HEK293 (cell line): ENCODE measurements around the gene HOXA4.
A peak's percentile ranks its signal among the peaks of the same experiment; 100 is the strongest.

ENCODE experiments used
- GFI1B ChIP-seq: fragments of 450-650 bp; formaldehyde crosslinking; IDR thresholded peaks from 2 replicates; pipeline ENCODE4 v1.5.1; 2016; ENCODE audit warnings: missing biosample characterization, missing genetic modification characterization
- GLI4 ChIP-seq: fragments of 450-650 bp; formaldehyde crosslinking; IDR thresholded peaks from 2 replicates; pipeline ENCODE4 v1.5.1; 2016; ENCODE audit warnings: missing biosample characterization, missing genetic modification characterization
- MYNN ChIP-seq: fragments of 450-650 bp; formaldehyde crosslinking; IDR thresholded peaks from 2 replicates; pipeline ENCODE4 v1.5.1; 2016; ENCODE audit warnings: missing biosample characterization, missing genetic modification characterization, borderline replicate concordance
- MZF1 ChIP-seq: fragments of 450-650 bp; formaldehyde crosslinking; IDR thresholded peaks from 2 replicates; pipeline ENCODE4 v1.5.1; 2017; ENCODE audit warnings: missing biosample characterization, missing genetic modification characterization, borderline replicate concordance
- SALL2 ChIP-seq: fragments of 450-650 bp; formaldehyde crosslinking; IDR thresholded peaks from 2 replicates; pipeline ENCODE4 v1.5.0; 2017; ENCODE audit warnings: missing biosample characterization, mild to moderate bottlenecking, missing genetic modification characterization, borderline replicate concordance
- SCRT2 ChIP-seq: fragments of 450-650 bp; formaldehyde crosslinking; IDR thresholded peaks from 2 replicates; pipeline ENCODE4 v1.5.1; 2016; ENCODE audit warnings: missing biosample characterization, missing genetic modification characterization
- ZNF114 ChIP-seq: fragments of 450-650 bp; formaldehyde crosslinking; IDR thresholded peaks from 2 replicates; pipeline ENCODE4 v1.5.0; 2017; ENCODE audit warnings: missing biosample characterization, missing genetic modification characterization
- ZNF121 ChIP-seq: fragments of 450-650 bp; formaldehyde crosslinking; IDR thresholded peaks from 2 replicates; pipeline ENCODE4 v1.5.1; 2016; ENCODE audit warnings: missing biosample characterization, missing genetic modification characterization
- ZNF133 ChIP-seq: fragments of 450-650 bp; formaldehyde crosslinking; IDR thresholded peaks from 2 replicates; pipeline ENCODE4 v1.5.1; 2016; ENCODE audit warnings: missing biosample characterization, missing genetic modification characterization
- ZNF214 ChIP-seq: fragments of 450-650 bp; formaldehyde crosslinking; IDR thresholded peaks from 2 replicates; pipeline ENCODE4 v1.5.1; 2017; ENCODE audit warnings: missing biosample characterization, mild to moderate bottlenecking, missing genetic modification characterization, borderline replicate concordance
- ZNF221 ChIP-seq: fragments of 450-650 bp; formaldehyde crosslinking; IDR thresholded peaks from 2 replicates; pipeline ENCODE4 v1.5.1; 2017; ENCODE audit warnings: missing biosample characterization, missing genetic modification characterization, borderline replicate concordance
- ZNF248 ChIP-seq: fragments of 450-650 bp; formaldehyde crosslinking; IDR thresholded peaks from 2 replicates; pipeline ENCODE4 v1.5.1; 2017; ENCODE audit warnings: missing biosample characterization, missing genetic modification characterization
- ZNF394 ChIP-seq: fragments of 450-650 bp; formaldehyde crosslinking; IDR thresholded peaks from 2 replicates; pipeline ENCODE4 v1.5.1; 2016; ENCODE audit warnings: missing biosample characterization, missing genetic modification characterization, mild to moderate bottlenecking, moderate library complexity, borderline replicate concordance
- ZNF426 ChIP-seq: fragments of 450-650 bp; formaldehyde crosslinking; IDR thresholded peaks from 2 replicates; pipeline ENCODE4 v1.5.1; 2017; ENCODE audit warnings: missing biosample characterization, missing genetic modification characterization, mild to moderate bottlenecking, inconsistent platforms, moderate library complexity
- ZNF433 ChIP-seq: fragments of 450-650 bp; formaldehyde crosslinking; IDR thresholded peaks from 2 replicates; pipeline ENCODE4 v1.5.1; 2016; ENCODE audit warnings: missing biosample characterization, missing genetic modification characterization, low read depth
- ZNF473 ChIP-seq: fragments of 450-650 bp; formaldehyde crosslinking; IDR thresholded peaks from 2 replicates; pipeline ENCODE4 v1.5.1; 2017; ENCODE audit warnings: missing biosample characterization, missing genetic modification characterization
- ZNF514 ChIP-seq: fragments of 450-650 bp; formaldehyde crosslinking; IDR thresholded peaks from 2 replicates; pipeline ENCODE4 v1.5.1; 2016; ENCODE audit warnings: missing biosample characterization, missing genetic modification characterization
- ZNF548 ChIP-seq: fragments of 450-650 bp; formaldehyde crosslinking; IDR thresholded peaks from 2 replicates; pipeline ENCODE4 v1.5.1; 2016; ENCODE audit warnings: missing biosample characterization, missing genetic modification characterization
- ZNF585B ChIP-seq: fragments of 450-650 bp; formaldehyde crosslinking; IDR thresholded peaks from 2 replicates; pipeline ENCODE4 v1.5.1; 2016; ENCODE audit warnings: missing biosample characterization, missing genetic modification characterization
- ZNF600 ChIP-seq: fragments of 450-650 bp; formaldehyde crosslinking; IDR thresholded peaks from 2 replicates; pipeline ENCODE4 v1.5.1; 2016; ENCODE audit warnings: missing biosample characterization, missing genetic modification characterization
- ZNF623 ChIP-seq: fragments of 450-650 bp; formaldehyde crosslinking; IDR thresholded peaks from 2 replicates; pipeline ENCODE4 v1.5.1; 2016; ENCODE audit warnings: missing biosample characterization, missing genetic modification characterization
- ZNF629 ChIP-seq: fragments of 450-650 bp; formaldehyde crosslinking; IDR thresholded peaks from 2 replicates; pipeline ENCODE4 v1.5.1; 2017; ENCODE audit warnings: missing biosample characterization, missing genetic modification characterization
- ZNF76 ChIP-seq: fragments of 450-650 bp; formaldehyde crosslinking; IDR thresholded peaks from 2 replicates; pipeline ENCODE4; 2016; ENCODE audit warnings: low read depth, missing biosample characterization, missing genetic modification characterization, borderline replicate concordance
- ZNF776 ChIP-seq: fragments of 450-650 bp; formaldehyde crosslinking; IDR thresholded peaks from 2 replicates; pipeline ENCODE4 v1.5.0; 2017; ENCODE audit warnings: missing biosample characterization, missing genetic modification characterization, borderline replicate concordance
- ZNF791 ChIP-seq: fragments of 450-650 bp; formaldehyde crosslinking; IDR thresholded peaks from 2 replicates; pipeline ENCODE4 v1.5.1; 2016; ENCODE audit warnings: missing biosample characterization, missing genetic modification characterization
- TF ChIP-seq, protein P1 (sequence below): fragments of 450-650 bp; formaldehyde crosslinking; IDR thresholded peaks from 2 replicates; pipeline ENCODE4 v1.5.1; 2016; ENCODE audit warnings: missing biosample characterization, missing genetic modification characterization
- TF ChIP-seq, protein P2 (sequence below): fragments of 450-650 bp; formaldehyde crosslinking; IDR thresholded peaks from 2 replicates; pipeline ENCODE4 v1.5.1; 2016; ENCODE audit warnings: missing biosample characterization, missing genetic modification characterization
- TF ChIP-seq, protein P3 (sequence below): fragments of 450-650 bp; formaldehyde crosslinking; conservative IDR thresholded peaks from 2 replicates; pipeline ENCODE4 v1.5.1; 2016; ENCODE audit warnings: low read depth, missing biosample characterization, missing genetic modification characterization
- TF ChIP-seq, protein P4 (sequence below): fragments of 450-650 bp; formaldehyde crosslinking; IDR thresholded peaks from 2 replicates; pipeline ENCODE4 v1.5.1; 2016; ENCODE audit warnings: missing biosample characterization, missing genetic modification characterization

Gene HOXA4

DNA sequence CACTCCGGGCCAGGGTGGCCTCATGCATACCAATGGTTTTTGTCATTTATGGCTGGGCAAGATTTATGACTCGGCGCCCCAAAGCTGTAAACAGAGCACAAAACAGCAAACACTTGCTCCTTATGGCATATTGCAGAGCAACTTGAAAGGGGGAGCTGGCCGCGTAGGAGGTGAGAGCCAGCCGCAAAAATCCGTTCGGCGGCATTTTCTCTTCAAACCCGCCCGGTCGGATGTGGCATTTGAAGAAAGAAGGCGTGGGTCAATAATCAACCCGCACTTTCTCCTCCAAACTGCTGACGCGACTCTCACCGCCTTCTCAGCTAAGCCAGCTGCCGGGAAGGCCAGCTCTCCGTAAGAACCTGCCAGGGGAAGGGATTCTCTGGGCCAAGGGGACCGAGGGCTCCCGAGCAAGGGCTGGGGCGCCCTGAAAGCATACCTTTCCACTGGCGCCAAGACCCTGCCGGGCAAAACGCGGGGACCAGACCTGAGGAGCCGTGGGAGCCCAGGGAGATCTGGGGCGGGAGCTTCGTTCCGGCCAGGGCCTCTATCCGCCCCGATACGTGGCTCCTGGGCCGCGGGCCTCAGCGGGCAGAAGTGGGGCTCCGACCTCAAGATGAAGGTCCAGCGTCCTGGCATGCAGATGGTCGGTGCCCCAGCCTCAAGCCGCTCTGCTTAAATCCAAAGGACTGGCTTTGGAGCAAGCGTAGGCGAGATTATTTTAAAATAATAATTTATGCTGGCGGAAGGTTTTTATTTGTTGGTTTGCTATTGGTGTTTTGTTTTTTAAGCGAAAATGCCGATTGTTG, 15.1 kb downstream of the HOXA4 start (continued):
- TF ChIP-seq ZNF221, result no peak
- TF ChIP-seq, protein P1, sequence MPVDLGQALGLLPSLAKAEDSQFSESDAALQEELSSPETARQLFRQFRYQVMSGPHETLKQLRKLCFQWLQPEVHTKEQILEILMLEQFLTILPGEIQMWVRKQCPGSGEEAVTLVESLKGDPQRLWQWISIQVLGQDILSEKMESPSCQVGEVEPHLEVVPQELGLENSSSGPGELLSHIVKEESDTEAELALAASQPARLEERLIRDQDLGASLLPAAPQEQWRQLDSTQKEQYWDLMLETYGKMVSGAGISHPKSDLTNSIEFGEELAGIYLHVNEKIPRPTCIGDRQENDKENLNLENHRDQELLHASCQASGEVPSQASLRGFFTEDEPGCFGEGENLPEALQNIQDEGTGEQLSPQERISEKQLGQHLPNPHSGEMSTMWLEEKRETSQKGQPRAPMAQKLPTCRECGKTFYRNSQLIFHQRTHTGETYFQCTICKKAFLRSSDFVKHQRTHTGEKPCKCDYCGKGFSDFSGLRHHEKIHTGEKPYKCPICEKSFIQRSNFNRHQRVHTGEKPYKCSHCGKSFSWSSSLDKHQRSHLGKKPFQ (tag by site-specific recombination), result peak; percentile 72
- no peak for TF ChIP-seq ZNF426
- no peak for TF ChIP-seq ZNF585B (tag by site-specific recombination)
- TF ChIP-seq ZNF514, result no peak
- no peak for TF ChIP-seq ZNF121 (tag by site-specific recombination)
- TF ChIP-seq, protein P2, sequence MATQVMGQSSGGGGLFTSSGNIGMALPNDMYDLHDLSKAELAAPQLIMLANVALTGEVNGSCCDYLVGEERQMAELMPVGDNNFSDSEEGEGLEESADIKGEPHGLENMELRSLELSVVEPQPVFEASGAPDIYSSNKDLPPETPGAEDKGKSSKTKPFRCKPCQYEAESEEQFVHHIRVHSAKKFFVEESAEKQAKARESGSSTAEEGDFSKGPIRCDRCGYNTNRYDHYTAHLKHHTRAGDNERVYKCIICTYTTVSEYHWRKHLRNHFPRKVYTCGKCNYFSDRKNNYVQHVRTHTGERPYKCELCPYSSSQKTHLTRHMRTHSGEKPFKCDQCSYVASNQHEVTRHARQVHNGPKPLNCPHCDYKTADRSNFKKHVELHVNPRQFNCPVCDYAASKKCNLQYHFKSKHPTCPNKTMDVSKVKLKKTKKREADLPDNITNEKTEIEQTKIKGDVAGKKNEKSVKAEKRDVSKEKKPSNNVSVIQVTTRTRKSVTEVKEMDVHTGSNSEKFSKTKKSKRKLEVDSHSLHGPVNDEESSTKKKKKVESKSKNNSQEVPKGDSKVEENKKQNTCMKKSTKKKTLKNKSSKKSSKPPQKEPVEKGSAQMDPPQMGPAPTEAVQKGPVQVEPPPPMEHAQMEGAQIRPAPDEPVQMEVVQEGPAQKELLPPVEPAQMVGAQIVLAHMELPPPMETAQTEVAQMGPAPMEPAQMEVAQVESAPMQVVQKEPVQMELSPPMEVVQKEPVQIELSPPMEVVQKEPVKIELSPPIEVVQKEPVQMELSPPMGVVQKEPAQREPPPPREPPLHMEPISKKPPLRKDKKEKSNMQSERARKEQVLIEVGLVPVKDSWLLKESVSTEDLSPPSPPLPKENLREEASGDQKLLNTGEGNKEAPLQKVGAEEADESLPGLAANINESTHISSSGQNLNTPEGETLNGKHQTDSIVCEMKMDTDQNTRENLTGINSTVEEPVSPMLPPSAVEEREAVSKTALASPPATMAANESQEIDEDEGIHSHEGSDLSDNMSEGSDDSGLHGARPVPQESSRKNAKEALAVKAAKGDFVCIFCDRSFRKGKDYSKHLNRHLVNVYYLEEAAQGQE (tag by site-specific recombination), result peak; percentile 52; the same call in 1 of the 2 replicates
- TF ChIP-seq MYNN, result no peak
- TF ChIP-seq ZNF133 (tag by site-specific recombination), result no peak
- TF ChIP-seq ZNF629 (tag by site-specific recombination), result peak; percentile 75
- TF ChIP-seq ZNF791 (tag by site-specific recombination), result no peak
- TF ChIP-seq ZNF776 (tag by site-specific recombination), result no peak
- no peak for TF ChIP-seq ZNF248 (tag by site-specific recombination)
- TF ChIP-seq, protein P3, sequence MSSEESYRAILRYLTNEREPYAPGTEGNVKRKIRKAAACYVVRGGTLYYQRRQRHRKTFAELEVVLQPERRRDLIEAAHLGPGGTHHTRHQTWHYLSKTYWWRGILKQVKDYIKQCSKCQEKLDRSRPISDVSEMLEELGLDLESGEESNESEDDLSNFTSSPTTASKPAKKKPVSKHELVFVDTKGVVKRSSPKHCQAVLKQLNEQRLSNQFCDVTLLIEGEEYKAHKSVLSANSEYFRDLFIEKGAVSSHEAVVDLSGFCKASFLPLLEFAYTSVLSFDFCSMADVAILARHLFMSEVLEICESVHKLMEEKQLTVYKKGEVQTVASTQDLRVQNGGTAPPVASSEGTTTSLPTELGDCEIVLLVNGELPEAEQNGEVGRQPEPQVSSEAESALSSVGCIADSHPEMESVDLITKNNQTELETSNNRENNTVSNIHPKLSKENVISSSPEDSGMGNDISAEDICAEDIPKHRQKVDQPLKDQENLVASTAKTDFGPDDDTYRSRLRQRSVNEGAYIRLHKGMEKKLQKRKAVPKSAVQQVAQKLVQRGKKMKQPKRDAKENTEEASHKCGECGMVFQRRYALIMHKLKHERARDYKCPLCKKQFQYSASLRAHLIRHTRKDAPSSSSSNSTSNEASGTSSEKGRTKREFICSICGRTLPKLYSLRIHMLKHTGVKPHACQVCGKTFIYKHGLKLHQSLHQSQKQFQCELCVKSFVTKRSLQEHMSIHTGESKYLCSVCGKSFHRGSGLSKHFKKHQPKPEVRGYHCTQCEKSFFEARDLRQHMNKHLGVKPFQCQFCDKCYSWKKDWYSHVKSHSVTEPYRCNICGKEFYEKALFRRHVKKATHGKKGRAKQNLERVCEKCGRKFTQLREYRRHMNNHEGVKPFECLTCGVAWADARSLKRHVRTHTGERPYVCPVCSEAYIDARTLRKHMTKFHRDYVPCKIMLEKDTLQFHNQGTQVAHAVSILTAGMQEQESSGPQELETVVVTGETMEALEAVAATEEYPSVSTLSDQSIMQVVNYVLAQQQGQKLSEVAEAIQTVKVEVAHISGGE, result 0 out of 2 replicates have a peak, but pooled peaks have one; percentile 16
- TF ChIP-seq ZNF433 (tag by site-specific recombination), result no peak
- TF ChIP-seq ZNF600 (tag by site-specific recombination), result peak; percentile 60; the same call in 1 of the 2 replicates
- no peak for TF ChIP-seq ZNF473 (tag by site-specific recombination)
- TF ChIP-seq ZNF76 (tag by site-specific recombination), result no peak
- TF ChIP-seq ZNF394 (tag by site-specific recombination), result peak; percentile 74
- no peak for TF ChIP-seq SALL2 (tag by site-specific recombination)
- TF ChIP-seq MZF1, result peak; percentile 56; the same call in 1 of the 2 replicates
- no peak for TF ChIP-seq ZNF114 (tag by site-specific recombination)
- TF ChIP-seq ZNF623 (tag by site-specific recombination), result no peak
- TF ChIP-seq ZNF548 (tag by site-specific recombination), result no peak
- no peak for TF ChIP-seq SCRT2 (tag by site-specific recombination)
- no peak for TF ChIP-seq ZNF214 (tag by site-specific recombination)
- peak; percentile 79 for TF ChIP-seq GFI1B (tag by site-specific recombination)
- TF ChIP-seq, protein P4, sequence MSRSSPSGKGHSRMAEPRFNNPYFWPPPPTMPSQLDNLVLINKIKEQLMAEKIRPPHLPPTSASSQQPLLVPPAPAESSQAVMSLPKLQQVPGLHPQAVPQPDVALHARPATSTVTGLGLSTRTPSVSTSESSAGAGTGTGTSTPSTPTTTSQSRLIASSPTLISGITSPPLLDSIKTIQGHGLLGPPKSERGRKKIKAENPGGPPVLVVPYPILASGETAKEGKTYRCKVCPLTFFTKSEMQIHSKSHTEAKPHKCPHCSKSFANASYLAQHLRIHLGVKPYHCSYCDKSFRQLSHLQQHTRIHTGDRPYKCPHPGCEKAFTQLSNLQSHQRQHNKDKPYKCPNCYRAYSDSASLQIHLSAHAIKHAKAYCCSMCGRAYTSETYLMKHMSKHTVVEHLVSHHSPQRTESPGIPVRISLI, result no peak
- TF ChIP-seq GLI4, result no peak
